Ishikawa (cell line): ENCODE data around the gene NHLRC1.

Experiments
- CEBPB ChIP-seq: IDR thresholded peaks from 2 replicates; pipeline ENCODE4 v1.6.1; 2012
- CREB1 ChIP-seq: IDR thresholded peaks from 2 replicates; pipeline ENCODE4 v1.6.1; 2012; ENCODE audit warnings: low read depth
- EGR1 ChIP-seq: IDR thresholded peaks from 2 replicates; pipeline ENCODE4 v1.6.1; 2012
- EP300 ChIP-seq: IDR thresholded peaks from 2 replicates; pipeline ENCODE4 v1.6.1; 2012; ENCODE audit warnings: borderline replicate concordance
- FOXM1 ChIP-seq: IDR thresholded peaks from 2 replicates; pipeline ENCODE4 v1.6.1; 2012; ENCODE audit warnings: low read depth, borderline replicate concordance
- NFIC ChIP-seq: IDR thresholded peaks from 2 replicates; pipeline ENCODE4 v1.6.1; 2012
- RAD21 ChIP-seq: IDR thresholded peaks from 2 replicates; pipeline ENCODE4 v1.6.1; 2012; ENCODE audit warnings: low read depth
- REST ChIP-seq: IDR thresholded peaks from 2 replicates; pipeline ENCODE4 v1.6.1; 2012; ENCODE audit warnings: low read depth, mild to moderate bottlenecking
- TAF1 ChIP-seq: IDR thresholded peaks from 2 replicates; pipeline ENCODE4 v1.6.1; 2012; ENCODE audit warnings: low read depth, mild to moderate bottlenecking
- TCF12 ChIP-seq: IDR thresholded peaks from 2 replicates; pipeline ENCODE4 v1.6.1; 2012; ENCODE audit warnings: low read depth
- TEAD4 ChIP-seq: IDR thresholded peaks from 2 replicates; pipeline ENCODE4 v1.6.1; 2012
- USF1 ChIP-seq: IDR thresholded peaks from 2 replicates; pipeline ENCODE4 v1.6.1; 2012
- YY1 ChIP-seq: IDR thresholded peaks from 2 replicates; pipeline ENCODE4 v1.6.1; 2012; ENCODE audit warnings: low read depth
- ZBTB7A ChIP-seq: IDR thresholded peaks from 2 replicates; pipeline ENCODE4 v1.6.1; 2012; ENCODE audit warnings: low read depth
- TF ChIP-seq, protein P1 (sequence below): IDR thresholded peaks from 2 replicates; pipeline ENCODE4 v1.6.1; 2012

The NHLRC1 gene

GRCh38 chr6:18076231-18076630 is 46.2 kb downstream of the NHLRC1 start:
- TF ChIP-seq EP300 (no peak), EGR1 (no peak), TAF1 (no peak), FOXM1 (no peak), USF1 (no peak), TCF12 (no peak), CEBPB (no peak), ZBTB7A (no peak), REST (no peak), RAD21 (no peak), CREB1 (no peak)
- TF ChIP-seq, protein P1, sequence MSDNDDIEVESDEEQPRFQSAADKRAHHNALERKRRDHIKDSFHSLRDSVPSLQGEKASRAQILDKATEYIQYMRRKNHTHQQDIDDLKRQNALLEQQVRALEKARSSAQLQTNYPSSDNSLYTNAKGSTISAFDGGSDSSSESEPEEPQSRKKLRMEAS = no peak

GRCh38 chr6:18072841-18073240 is 49.6 kb downstream of the NHLRC1 start:
- no peak for TF ChIP-seq TEAD4
- no peak for TF ChIP-seq FOXM1
- TF ChIP-seq, protein P1 = no peak
- no peak for TF ChIP-seq YY1
- TF ChIP-seq NFIC = no peak
- no peak for TF ChIP-seq RAD21
- TF ChIP-seq USF1 = no peak
- no peak for TF ChIP-seq EGR1
- TF ChIP-seq REST = no peak
- TF ChIP-seq ZBTB7A = no peak
- TF ChIP-seq CEBPB = no peak
- no peak for TF ChIP-seq CREB1
- TF ChIP-seq TCF12 = no peak
- no peak for TF ChIP-seq TAF1
- no peak for TF ChIP-seq EP300

DNA sequence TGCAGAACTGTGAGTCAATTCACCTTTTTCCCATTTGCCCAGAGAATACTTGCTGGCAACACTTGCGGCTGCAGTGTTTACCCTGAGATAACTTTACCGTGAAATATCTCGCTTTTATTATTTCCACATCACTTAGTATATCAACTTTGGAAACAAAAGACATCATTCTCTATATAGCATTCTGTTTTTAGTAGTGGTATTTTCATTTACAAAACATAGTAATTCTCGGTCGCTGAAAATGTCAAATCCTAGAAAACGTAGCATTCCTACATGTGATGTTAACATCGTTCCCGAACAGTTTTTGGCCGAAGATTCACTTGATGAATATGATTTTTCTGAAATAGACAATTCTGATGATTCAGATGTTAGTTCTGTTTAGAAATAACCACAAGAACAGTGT is 52.0 kb downstream of the NHLRC1 start:
- no peak for TF ChIP-seq EGR1
- no peak for TF ChIP-seq CREB1
- no peak for TF ChIP-seq TCF12
- no peak for TF ChIP-seq YY1
- no peak for TF ChIP-seq USF1
- TF ChIP-seq EP300 = no peak
- no peak for TF ChIP-seq TAF1
- no peak for TF ChIP-seq ZBTB7A
- TF ChIP-seq REST = no peak
- TF ChIP-seq RAD21 = no peak
- TF ChIP-seq, protein P1 = no peak
- TF ChIP-seq TEAD4 = no peak
- TF ChIP-seq NFIC = no peak
- TF ChIP-seq FOXM1 = no peak
- TF ChIP-seq CEBPB = no peak
